ENCODE measurements around the gene CNTN4.

- TF ChIP-seq, protein P1, sequence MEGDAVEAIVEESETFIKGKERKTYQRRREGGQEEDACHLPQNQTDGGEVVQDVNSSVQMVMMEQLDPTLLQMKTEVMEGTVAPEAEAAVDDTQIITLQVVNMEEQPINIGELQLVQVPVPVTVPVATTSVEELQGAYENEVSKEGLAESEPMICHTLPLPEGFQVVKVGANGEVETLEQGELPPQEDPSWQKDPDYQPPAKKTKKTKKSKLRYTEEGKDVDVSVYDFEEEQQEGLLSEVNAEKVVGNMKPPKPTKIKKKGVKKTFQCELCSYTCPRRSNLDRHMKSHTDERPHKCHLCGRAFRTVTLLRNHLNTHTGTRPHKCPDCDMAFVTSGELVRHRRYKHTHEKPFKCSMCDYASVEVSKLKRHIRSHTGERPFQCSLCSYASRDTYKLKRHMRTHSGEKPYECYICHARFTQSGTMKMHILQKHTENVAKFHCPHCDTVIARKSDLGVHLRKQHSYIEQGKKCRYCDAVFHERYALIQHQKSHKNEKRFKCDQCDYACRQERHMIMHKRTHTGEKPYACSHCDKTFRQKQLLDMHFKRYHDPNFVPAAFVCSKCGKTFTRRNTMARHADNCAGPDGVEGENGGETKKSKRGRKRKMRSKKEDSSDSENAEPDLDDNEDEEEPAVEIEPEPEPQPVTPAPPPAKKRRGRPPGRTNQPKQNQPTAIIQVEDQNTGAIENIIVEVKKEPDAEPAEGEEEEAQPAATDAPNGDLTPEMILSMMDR (IDR thresholded peaks at IDR 0.05), result no peak
- TF ChIP-seq EZH2phosphoT487 (IDR thresholded peaks at IDR 0.05), result no peak
Observed at GRCh38 chr3:2218375-2218774, 119.7 kb downstream of the CNTN4 start.
